ENCODE results near the gene PYCR2.
A peak's percentile ranks its signal among the peaks of the same experiment; 100 is the strongest.

- peak; percentile 46 to 91 (median 79) for TF ChIP-seq POLR2AphosphoS5 (IDR thresholded peaks at IDR 0.05)
- TF ChIP-seq, protein P1, sequence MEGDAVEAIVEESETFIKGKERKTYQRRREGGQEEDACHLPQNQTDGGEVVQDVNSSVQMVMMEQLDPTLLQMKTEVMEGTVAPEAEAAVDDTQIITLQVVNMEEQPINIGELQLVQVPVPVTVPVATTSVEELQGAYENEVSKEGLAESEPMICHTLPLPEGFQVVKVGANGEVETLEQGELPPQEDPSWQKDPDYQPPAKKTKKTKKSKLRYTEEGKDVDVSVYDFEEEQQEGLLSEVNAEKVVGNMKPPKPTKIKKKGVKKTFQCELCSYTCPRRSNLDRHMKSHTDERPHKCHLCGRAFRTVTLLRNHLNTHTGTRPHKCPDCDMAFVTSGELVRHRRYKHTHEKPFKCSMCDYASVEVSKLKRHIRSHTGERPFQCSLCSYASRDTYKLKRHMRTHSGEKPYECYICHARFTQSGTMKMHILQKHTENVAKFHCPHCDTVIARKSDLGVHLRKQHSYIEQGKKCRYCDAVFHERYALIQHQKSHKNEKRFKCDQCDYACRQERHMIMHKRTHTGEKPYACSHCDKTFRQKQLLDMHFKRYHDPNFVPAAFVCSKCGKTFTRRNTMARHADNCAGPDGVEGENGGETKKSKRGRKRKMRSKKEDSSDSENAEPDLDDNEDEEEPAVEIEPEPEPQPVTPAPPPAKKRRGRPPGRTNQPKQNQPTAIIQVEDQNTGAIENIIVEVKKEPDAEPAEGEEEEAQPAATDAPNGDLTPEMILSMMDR (IDR thresholded peaks at IDR 0.05): no peak
Measured at GRCh38 chr1:225923692-225924555, at the start of gene PYCR2.

Data from suprapubic skin (tissue), 3 donors.